OCI-LY3 (cell line): ENCODE data around the gene SLC4A1.

Experiments used
- H2AFZ ChIP-seq: fragments of 200-600, 300-600 bp; shearing (Covaris generic); 2 replicates; pipeline ENCODE4 v1.6.0; 2014; ENCODE audit warnings: antibody characterized with exemption, low read depth, low read length
- H3K27ac ChIP-seq: fragments of 200-600, 300-600 bp; sonication (generic); 2 replicates; pipeline ENCODE4 v1.5.1; 2014; ENCODE audit warnings: mild to moderate bottlenecking, low read length, moderate library complexity, mixed read lengths
- H3K27me3 ChIP-seq: fragments of 200-600, 300-600 bp; sonication (generic); 2 replicates; pipeline ENCODE4 v1.6.1; 2014; ENCODE audit warnings: low read depth, low read length, mixed read lengths
- H3K36me3 ChIP-seq: fragments of 200-600, 300-600 bp; sonication (generic); replicated peaks from 2 replicates; pipeline ENCODE3; 2014; ENCODE audit warnings: low read depth, low read length, mixed read lengths
- H3K4me1 ChIP-seq: fragments of 300-600, 200-600 bp; sonication (generic); 2 replicates; pipeline ENCODE4 v1.6.1; 2014; ENCODE audit warnings: low read length, mixed read lengths
- H3K4me2 ChIP-seq: fragments of 200-600, 300-600 bp; sonication (generic); 2 replicates; pipeline ENCODE4 v1.6.1; 2014; ENCODE audit warnings: low read length, mixed read lengths
- H3K4me3 ChIP-seq: fragments of 300-600, 200-600 bp; sonication (generic); 2 replicates; pipeline ENCODE4 v1.5.1; 2014; ENCODE audit warnings: antibody characterized with exemption, mild to moderate bottlenecking, low read length, moderate library complexity
- H3K79me2 ChIP-seq: fragments of 300-600, 200-600 bp; shearing (Covaris generic); 2 replicates; pipeline ENCODE4 v1.6.1; 2014; ENCODE audit warnings: mild to moderate bottlenecking, low read length, mixed read lengths
- H3K9ac ChIP-seq: fragments of 300-600, 200-600 bp; shearing (Covaris generic); 2 replicates; pipeline ENCODE4 v1.6.0; 2014; ENCODE audit warnings: mild to moderate bottlenecking, low read length, moderate library complexity
- H3K9me3 ChIP-seq: fragments of 200-600, 300-600 bp; shearing (Covaris generic); 2 replicates; pipeline ENCODE4 v1.6.1; 2014; ENCODE audit warnings: low read length, mixed read lengths; ENCODE audit not compliant: insufficient read depth
- H4K20me1 ChIP-seq: fragments of 200-600, 300-600 bp; sonication (generic); 2 replicates; pipeline ENCODE4 v1.6.1; 2016; ENCODE audit warnings: low read length, mixed read lengths; ENCODE audit not compliant: insufficient read depth
- CTCF ChIP-seq: fragments of 200-600, 300-600 bp; sonication (generic); IDR thresholded peaks from 2 replicates; pipeline ENCODE4 v1.5.1; 2014; ENCODE audit warnings: antibody characterized with exemption, low read length, low read depth
- EZH2phosphoT487 ChIP-seq: fragments of 200-600 bp; shearing (Covaris generic); IDR thresholded peaks from 2 replicates; pipeline ENCODE4 v1.6.1; 2018; ENCODE audit warnings: antibody characterized with exemption, mixed run types, low read depth

The SLC4A1 gene

GRCh38 chr17:44279666-44280391 lies 11.9 kb upstream of the SLC4A1 start:
- peaks cover 5% of the 10 kb centered on the region; the same call in 1 of the 2 replicates for H3K4me1 ChIP-seq
- H3K9ac ChIP-seq, result no peak overlapping the region
- no peaks in the 10 kb centered on the region for H3K9me3 ChIP-seq
- 0 out of 2 replicates have a peak, but pooled peaks cover 4% of the 10 kb centered on the region for H3K27me3 ChIP-seq
- no peak overlapping the region for H3K4me3 ChIP-seq
- H2AFZ ChIP-seq, result peak overlapping the region; percentile 46; the same call in 1 of the 2 replicates
- H3K36me3 ChIP-seq, result no peaks in the 10 kb centered on the region
- no peak overlapping the region for H3K27ac ChIP-seq
- TF ChIP-seq EZH2phosphoT487 (no peak), CTCF (no peak)
- no peaks in the 10 kb centered on the region for H4K20me1 ChIP-seq
- no peaks in the 10 kb centered on the region for H3K79me2 ChIP-seq
- no peak overlapping the region for H3K4me2 ChIP-seq

GRCh38 chr17:44279346-44279665 lies 11.4 kb upstream of the SLC4A1 start:
- H2AFZ ChIP-seq, result peak overlapping the region; percentile 46; the same call in 1 of the 2 replicates
- peaks cover 5% of the 10 kb centered on the region; the same call in 1 of the 2 replicates for H3K4me1 ChIP-seq
- H3K9me3 ChIP-seq, result no peaks in the 10 kb centered on the region
- H3K9ac ChIP-seq, result no peak overlapping the region
- no peaks in the 10 kb centered on the region for H3K36me3 ChIP-seq
- H3K27ac ChIP-seq, result no peak overlapping the region
- no peak overlapping the region for H3K4me3 ChIP-seq
- no peak overlapping the region for H3K4me2 ChIP-seq
- no peak for TF ChIP-seq EZH2phosphoT487
- H3K27me3 ChIP-seq, result 0 out of 2 replicates have a peak, but pooled peaks cover 4% of the 10 kb centered on the region
- H3K79me2 ChIP-seq, result no peaks in the 10 kb centered on the region
- no peaks in the 10 kb centered on the region for H4K20me1 ChIP-seq

GRCh38 chr17:44277976-44278375 lies 10.0 kb upstream of the SLC4A1 start:
- Histone ChIP-seq H3K79me2 (no peaks in the 10 kb centered on the region), H3K4me1 (peaks cover 5% of the 10 kb centered on the region; the same call in 1 of the 2 replicates), H3K4me3 (no peak overlapping the region), H3K36me3 (no peaks in the 10 kb centered on the region), H3K27ac (no peak overlapping the region), H3K4me2 (no peak overlapping the region), H3K27me3 (0 out of 2 replicates have a peak, but pooled peaks cover 4% of the 10 kb centered on the region), H4K20me1 (no peaks in the 10 kb centered on the region), H3K9me3 (no peaks in the 10 kb centered on the region), H2AFZ (no peak overlapping the region), H3K9ac (no peak overlapping the region)
- TF ChIP-seq CTCF (no peak), EZH2phosphoT487 (no peak)

GRCh38 chr17:44273607-44274006 lies 5.7 kb upstream of the SLC4A1 start:
- no peaks in the 10 kb centered on the region for H4K20me1 ChIP-seq
- H3K79me2 ChIP-seq, result no peaks in the 10 kb centered on the region
- TF ChIP-seq EZH2phosphoT487, result no peak
- no peak for TF ChIP-seq CTCF
- H3K4me3 ChIP-seq, result no peak overlapping the region
- H3K27me3 ChIP-seq, result 0 out of 2 replicates have a peak, but pooled peaks cover 4% of the 10 kb centered on the region
- peaks cover 4% of the 10 kb centered on the region; the same call in 1 of the 2 replicates for H3K4me1 ChIP-seq
- no peak overlapping the region for H3K9ac ChIP-seq
- H3K9me3 ChIP-seq, result no peaks in the 10 kb centered on the region
- H3K4me2 ChIP-seq, result no peak overlapping the region
- H2AFZ ChIP-seq, result no peak overlapping the region
- no peaks in the 10 kb centered on the region for H3K36me3 ChIP-seq
- no peak overlapping the region for H3K27ac ChIP-seq
